ENCODE measurements around the gene EFHD2.
"Not testable (repeated sequence)": the region's sequence is repeated elsewhere in the genome, so short reads cannot be mapped to it uniquely, and the experiment has no call there.

The EFHD2 gene

GRCh38 chr1:15409388-15410222 lies at the start of gene EFHD2:
TSS of gene EFHD2 (plus strand) at chr1:15409888. CDS start at chr1:15409972, 84 bp downstream.
- DNase-seq = peak; percentile 68 to 80

GRCh38 chr1:15360700-15361099 lies 49.0 kb upstream of the EFHD2 start:
- DNase-seq = no peak

- DNase-seq = no peak
These were observed 47.5 kb upstream of the EFHD2 start for GRCh38 chr1:15362096-15362736.

- no peak for DNase-seq
These were observed 47.0 kb upstream of the EFHD2 start for GRCh38 chr1:15362737-15363128.

- no peak for DNase-seq
These were observed 44.9 kb upstream of the EFHD2 start for GRCh38 chr1:15364740-15365139.

- peak in 1 of 2 experiments; percentile 7 for DNase-seq
These were observed 40.8 kb upstream of the EFHD2 start for GRCh38 chr1:15368888-15369287.

- no peak for DNase-seq
These were observed 39.4 kb upstream of the EFHD2 start for GRCh38 chr1:15370268-15370667.

- peak in 1 of 2 experiments; percentile 24 for DNase-seq
These were observed 38.7 kb upstream of the EFHD2 start for GRCh38 chr1:15370781-15371520.

- no peak for DNase-seq
These were observed 37.8 kb upstream of the EFHD2 start for GRCh38 chr1:15371610-15372545.

GRCh38 chr1:15378729-15379128 lies 31.0 kb upstream of the EFHD2 start:
- no peak for DNase-seq

GRCh38 chr1:15379151-15379550 lies 30.5 kb upstream of the EFHD2 start:
- DNase-seq = not testable (repeated sequence)

GRCh38 chr1:15380601-15381508 lies 28.8 kb upstream of the EFHD2 start:
- DNase-seq = no peak

- no peak for DNase-seq
These were observed 27.9 kb upstream of the EFHD2 start for GRCh38 chr1:15381805-15382204.

GRCh38 chr1:15382601-15383518 lies 26.8 kb upstream of the EFHD2 start:
- no peak for DNase-seq

- no peak for DNase-seq
These were observed 25.9 kb upstream of the EFHD2 start for GRCh38 chr1:15383810-15384209.

- DNase-seq = no peak
These were observed 25.3 kb upstream of the EFHD2 start for GRCh38 chr1:15384301-15384901.

- no peak for DNase-seq
These were observed 24.3 kb upstream of the EFHD2 start for GRCh38 chr1:15385420-15385819.

GRCh38 chr1:15386164-15386749 lies 23.4 kb upstream of the EFHD2 start:
- no peak for DNase-seq

GRCh38 chr1:15388201-15388880 lies 21.3 kb upstream of the EFHD2 start:
- DNase-seq = no peak

Data from SHP77 (cell line).